ENCODE results near the gene CACNA1C. TPM values are rescaled to one million over a fixed set of nuclear protein-coding genes. Genes with fewer than 3 reads are reported as not detected.

CACNA1C gene
- total RNA-seq, 3 donors from 2014 or later: 2.6 to 11.8 (median 9.5) TPM

DNA sequence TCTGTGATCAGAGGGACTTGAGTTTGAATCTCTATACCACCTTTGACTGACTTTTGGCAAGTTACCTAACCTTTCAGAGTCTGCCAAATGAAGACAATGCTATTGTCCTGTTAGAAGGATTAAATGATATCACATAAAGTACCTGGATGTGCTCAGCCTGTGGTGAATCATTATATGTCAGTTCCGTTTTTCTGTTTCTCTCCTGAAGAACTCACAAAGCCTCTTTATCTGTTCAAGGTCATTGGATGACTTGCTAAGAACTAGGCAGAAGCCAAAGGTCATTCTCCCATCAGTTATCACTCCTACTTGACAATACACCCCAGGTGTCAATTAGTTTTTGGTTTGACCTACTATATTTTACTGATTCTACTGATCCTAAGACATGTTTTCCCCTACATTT is 174.6 kb downstream of the CACNA1C start:
- Histone ChIP-seq H3K36me3 (no peaks in the 10 kb centered on the region), H3K27me3 (no peaks in the 10 kb centered on the region), H3K4me3 (no peak overlapping the region), H3K9me3 (no peaks in the 10 kb centered on the region), H3K4me1 (no peaks in the 10 kb centered on the region), H3K27ac (no peak overlapping the region)
- no peak for DNase-seq (ENCODE audit: low spot score in 2 of 2)
- TF ChIP-seq POLR2A (IDR thresholded peaks at IDR 0.05) (no peak), POLR2AphosphoS5 (IDR thresholded peaks at IDR 0.05) (no peak)
- TF ChIP-seq, protein P1, sequence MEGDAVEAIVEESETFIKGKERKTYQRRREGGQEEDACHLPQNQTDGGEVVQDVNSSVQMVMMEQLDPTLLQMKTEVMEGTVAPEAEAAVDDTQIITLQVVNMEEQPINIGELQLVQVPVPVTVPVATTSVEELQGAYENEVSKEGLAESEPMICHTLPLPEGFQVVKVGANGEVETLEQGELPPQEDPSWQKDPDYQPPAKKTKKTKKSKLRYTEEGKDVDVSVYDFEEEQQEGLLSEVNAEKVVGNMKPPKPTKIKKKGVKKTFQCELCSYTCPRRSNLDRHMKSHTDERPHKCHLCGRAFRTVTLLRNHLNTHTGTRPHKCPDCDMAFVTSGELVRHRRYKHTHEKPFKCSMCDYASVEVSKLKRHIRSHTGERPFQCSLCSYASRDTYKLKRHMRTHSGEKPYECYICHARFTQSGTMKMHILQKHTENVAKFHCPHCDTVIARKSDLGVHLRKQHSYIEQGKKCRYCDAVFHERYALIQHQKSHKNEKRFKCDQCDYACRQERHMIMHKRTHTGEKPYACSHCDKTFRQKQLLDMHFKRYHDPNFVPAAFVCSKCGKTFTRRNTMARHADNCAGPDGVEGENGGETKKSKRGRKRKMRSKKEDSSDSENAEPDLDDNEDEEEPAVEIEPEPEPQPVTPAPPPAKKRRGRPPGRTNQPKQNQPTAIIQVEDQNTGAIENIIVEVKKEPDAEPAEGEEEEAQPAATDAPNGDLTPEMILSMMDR (IDR thresholded peaks at IDR 0.05): no peak
- intact Hi-C loops (cut with DNase I; ENCODE audit: low total_unique reads): no loop called here

DNA sequence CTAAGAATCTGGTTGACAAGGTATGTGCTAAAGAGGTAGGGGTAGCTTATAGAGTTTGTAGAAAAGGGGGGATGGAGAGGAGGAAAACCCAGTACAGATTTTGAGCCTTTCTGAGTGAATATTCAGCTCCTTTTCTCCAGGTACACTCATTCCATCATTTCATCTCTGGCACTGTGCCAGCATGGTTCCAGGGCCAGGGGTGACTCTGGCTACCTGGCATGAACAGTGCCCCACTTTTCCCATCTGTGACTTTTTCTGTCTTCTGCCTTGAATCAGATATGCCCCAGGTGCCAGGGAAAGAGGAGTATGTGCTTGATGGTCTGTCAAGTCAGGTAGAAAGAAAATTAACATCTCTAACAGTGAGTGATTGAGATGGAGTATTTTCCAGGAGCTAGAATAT is 175.7 kb downstream of the CACNA1C start:
- no peaks in the 10 kb centered on the region for H3K4me1 ChIP-seq
- TF ChIP-seq POLR2A (IDR thresholded peaks at IDR 0.05) (no peak), POLR2AphosphoS5 (IDR thresholded peaks at IDR 0.05) (no peak)
- TF ChIP-seq, protein P1 (IDR thresholded peaks at IDR 0.05): no peak
- no peak overlapping the region for H3K27ac ChIP-seq

DNA sequence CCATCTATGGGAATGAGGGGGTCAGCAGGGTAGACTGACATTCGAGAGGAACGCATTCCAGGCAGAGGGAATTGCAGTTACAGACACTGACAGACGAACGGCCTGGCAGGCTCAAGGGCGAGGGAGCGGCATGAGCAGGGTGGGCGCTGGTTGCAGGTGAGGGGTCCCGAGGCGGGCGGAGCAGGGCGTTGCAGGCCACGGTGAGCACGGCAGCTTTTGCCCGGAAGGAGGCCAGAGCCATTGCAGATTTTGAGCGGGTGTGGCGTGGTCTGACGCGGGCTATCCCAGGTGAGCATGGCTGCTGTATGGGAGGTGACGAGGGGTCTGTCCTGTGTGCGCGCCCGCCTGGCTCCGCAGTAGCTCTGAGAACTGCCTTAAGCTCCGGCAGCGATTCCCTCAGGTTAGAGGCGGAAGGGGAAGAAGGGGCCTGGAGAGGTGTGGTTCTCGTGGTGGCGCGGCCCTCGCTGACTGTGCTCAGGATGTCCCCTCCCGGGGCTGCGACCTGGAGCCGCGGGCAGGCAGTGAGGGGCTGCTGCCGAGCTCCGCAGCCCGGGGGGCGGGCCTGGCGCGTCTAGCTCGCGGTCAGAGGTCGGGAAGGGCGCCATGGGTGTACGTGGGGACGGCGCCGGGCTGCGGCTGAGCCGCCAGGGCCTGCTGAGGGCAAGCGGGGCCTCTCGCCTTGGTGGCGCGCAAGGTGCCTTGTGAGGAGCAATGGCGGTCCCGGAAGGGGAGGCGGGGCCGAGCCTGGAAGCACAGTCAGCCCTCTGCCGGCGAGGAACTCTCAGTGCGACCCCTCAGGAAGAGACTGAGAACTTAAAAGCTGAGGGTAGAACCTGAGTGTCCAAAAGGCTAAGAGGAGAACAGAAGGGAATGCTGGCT is 177.1 kb downstream of the CACNA1C start:
- Histone ChIP-seq H3K27me3 (no peaks in the 10 kb centered on the region), H3K9me3 (no peaks in the 10 kb centered on the region), H3K27ac (no peak overlapping the region), H3K36me3 (no peaks in the 10 kb centered on the region), H3K4me1 (no peaks in the 10 kb centered on the region), H3K4me3 (no peak overlapping the region)
- DNase-seq (ENCODE audit: low spot score in 2 of 2): no peak
- intact Hi-C loops (cut with DNase I; ENCODE audit: low total_unique reads): no loop called here
- no peak for TF ChIP-seq POLR2A (IDR thresholded peaks at IDR 0.05)
- no peak for TF ChIP-seq POLR2AphosphoS5 (IDR thresholded peaks at IDR 0.05)
- TF ChIP-seq, protein P1 (IDR thresholded peaks at IDR 0.05): no peak

More for the DNA sequence above, 175.7 kb downstream of the CACNA1C start:
- Histone ChIP-seq H3K27me3 (no peaks in the 10 kb centered on the region), H3K4me3 (no peak overlapping the region), H3K36me3 (no peaks in the 10 kb centered on the region), H3K9me3 (no peaks in the 10 kb centered on the region)
- no peak for DNase-seq (ENCODE audit: low spot score in 2 of 2)
- intact Hi-C loops (cut with DNase I; ENCODE audit: low total_unique reads): no loop called here

DNA sequence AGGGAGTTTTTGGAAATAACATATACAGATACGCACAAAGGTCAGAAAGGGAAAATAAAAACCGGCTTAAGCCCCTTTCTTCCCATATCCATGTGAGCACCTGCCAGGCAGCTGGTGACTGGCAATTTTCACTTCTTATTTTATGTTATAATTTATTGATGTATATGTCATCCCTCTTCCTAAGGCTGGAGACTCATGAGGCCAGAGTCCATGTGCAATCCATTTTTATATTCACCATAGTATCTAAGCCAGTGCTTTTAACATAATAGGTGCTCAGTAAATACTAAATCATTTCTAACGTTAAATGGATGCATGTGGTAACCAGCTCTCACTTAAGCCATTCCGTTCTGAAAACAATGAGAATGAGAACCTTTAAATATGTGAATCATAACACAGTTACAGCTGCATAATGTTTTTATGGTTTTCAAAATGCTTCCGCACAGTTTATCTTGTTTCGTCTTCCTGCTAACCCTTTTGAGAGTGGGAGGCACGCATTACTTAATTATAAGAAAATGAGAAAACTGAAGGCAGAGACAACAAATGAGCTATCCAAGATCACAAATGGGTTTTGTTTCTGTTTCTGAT is 178.3 kb downstream of the CACNA1C start:
- Histone ChIP-seq H3K4me1 (no peaks in the 10 kb centered on the region), H3K36me3 (no peaks in the 10 kb centered on the region), H3K27me3 (no peaks in the 10 kb centered on the region), H3K9me3 (no peaks in the 10 kb centered on the region), H3K27ac (peak overlapping the region in 1 of 2 donors; percentile 38), H3K4me3 (peak overlapping the region in 1 of 3 donors; percentile 11)
- intact Hi-C loops (cut with DNase I; ENCODE audit: low total_unique reads): no loop called here
- TF ChIP-seq POLR2A (IDR thresholded peaks at IDR 0.05): no peak
- TF ChIP-seq, protein P1 (IDR thresholded peaks at IDR 0.05): no peak
- TF ChIP-seq POLR2AphosphoS5 (IDR thresholded peaks at IDR 0.05): no peak
- no peak for DNase-seq (ENCODE audit: low spot score in 2 of 2)

DNA sequence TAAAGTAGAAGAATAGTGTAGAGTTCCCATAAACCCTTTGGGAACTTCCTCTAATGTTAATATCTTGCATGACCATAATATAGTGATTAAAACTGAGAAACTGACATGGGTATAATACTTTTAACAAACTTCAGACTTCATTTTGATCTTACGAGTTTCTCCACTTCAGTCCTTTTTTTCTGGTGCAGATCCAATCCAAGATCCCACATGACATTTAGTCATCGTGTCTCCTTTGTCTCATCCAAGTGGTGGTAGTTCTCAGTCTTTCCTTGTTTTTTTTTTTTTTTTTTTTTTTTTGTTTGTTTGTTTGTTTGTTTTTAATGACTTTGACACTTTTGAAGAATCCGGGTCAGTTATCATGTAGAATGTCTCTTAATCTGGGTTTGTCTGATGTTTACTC is 179.2 kb downstream of the CACNA1C start:
- DNase-seq (ENCODE audit: low spot score in 2 of 2): no peak
- intact Hi-C loops (cut with DNase I; ENCODE audit: low total_unique reads): no loop called here
- Histone ChIP-seq H3K36me3 (no peaks in the 10 kb centered on the region), H3K4me3 (no peak overlapping the region), H3K4me1 (no peaks in the 10 kb centered on the region), H3K9me3 (no peaks in the 10 kb centered on the region), H3K27ac (no peak overlapping the region), H3K27me3 (no peaks in the 10 kb centered on the region)
- TF ChIP-seq, protein P1 (IDR thresholded peaks at IDR 0.05): no peak
- TF ChIP-seq POLR2A (IDR thresholded peaks at IDR 0.05) (no peak), POLR2AphosphoS5 (IDR thresholded peaks at IDR 0.05) (no peak)
